Measurements from ENCODE around the gene CTNND2. TPM values are rescaled to one million over a fixed set of nuclear protein-coding genes. Genes with fewer than 3 reads are reported as not detected.

The CTNND2 gene
- total and polyA plus RNA-seq, 4 donors: 0.30 to 2.2 (median 0.71) TPM

DNA sequence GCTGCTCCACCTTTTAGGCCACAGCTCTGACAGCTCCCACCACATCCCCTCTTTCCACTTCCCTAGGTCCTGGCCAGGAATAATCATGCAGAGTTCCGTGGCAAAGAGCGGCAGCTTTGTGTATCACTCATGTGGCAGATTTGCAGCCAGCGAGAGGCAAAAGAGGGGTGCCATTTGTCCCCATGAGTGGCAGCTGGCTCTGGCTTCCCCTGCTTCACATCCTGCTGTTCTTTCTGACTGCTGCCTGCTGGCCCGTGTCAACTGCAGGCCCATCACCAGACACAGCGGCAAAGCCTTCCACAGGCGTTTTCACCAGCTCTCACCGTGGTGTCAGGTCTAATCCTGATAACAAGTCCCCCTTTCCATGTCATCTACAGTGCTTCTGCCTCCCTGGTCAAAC, 712.6 kb downstream of the CTNND2 start:
- TF ChIP-seq, protein P1, sequence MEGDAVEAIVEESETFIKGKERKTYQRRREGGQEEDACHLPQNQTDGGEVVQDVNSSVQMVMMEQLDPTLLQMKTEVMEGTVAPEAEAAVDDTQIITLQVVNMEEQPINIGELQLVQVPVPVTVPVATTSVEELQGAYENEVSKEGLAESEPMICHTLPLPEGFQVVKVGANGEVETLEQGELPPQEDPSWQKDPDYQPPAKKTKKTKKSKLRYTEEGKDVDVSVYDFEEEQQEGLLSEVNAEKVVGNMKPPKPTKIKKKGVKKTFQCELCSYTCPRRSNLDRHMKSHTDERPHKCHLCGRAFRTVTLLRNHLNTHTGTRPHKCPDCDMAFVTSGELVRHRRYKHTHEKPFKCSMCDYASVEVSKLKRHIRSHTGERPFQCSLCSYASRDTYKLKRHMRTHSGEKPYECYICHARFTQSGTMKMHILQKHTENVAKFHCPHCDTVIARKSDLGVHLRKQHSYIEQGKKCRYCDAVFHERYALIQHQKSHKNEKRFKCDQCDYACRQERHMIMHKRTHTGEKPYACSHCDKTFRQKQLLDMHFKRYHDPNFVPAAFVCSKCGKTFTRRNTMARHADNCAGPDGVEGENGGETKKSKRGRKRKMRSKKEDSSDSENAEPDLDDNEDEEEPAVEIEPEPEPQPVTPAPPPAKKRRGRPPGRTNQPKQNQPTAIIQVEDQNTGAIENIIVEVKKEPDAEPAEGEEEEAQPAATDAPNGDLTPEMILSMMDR (IDR thresholded peaks at IDR 0.05; ENCODE audit: control extremely low read depth, extremely low read depth): no peak
- H3K9me3 ChIP-seq (ENCODE audit: control insufficient read depth in 4 of 4, insufficient read depth in 3 of 4, low read length in 3 of 4): peaks cover 0 to 3% (median 0%) of the 10 kb centered on the region in 4 donors
- H3K27me3 ChIP-seq (ENCODE audit: control insufficient read depth in 3 of 3, insufficient read depth in 3 of 3, low read length in 2 of 3): no peaks in the 10 kb centered on the region
- no peaks in the 10 kb centered on the region for H3K36me3 ChIP-seq (ENCODE audit: control insufficient read depth in 4 of 4, insufficient read depth in 4 of 4, low read length in 4 of 4)
- WGBS, 2 donors: 82 to 85% methylated on average over 7 of the region's 7 CpGs
- H3K4me1 ChIP-seq (ENCODE audit: control insufficient read depth in 5 of 5, insufficient read depth in 5 of 5, low read length in 5 of 5): no peaks in the 10 kb centered on the region
- ATAC-seq (ENCODE audit: insufficient read depth, low FRiP score) (no peak), DNase-seq (no peak)
- no peak overlapping the region for H3K4me3 ChIP-seq
- no peak overlapping the region for H3K9ac ChIP-seq (ENCODE audit: insufficient read depth in 1 of 2, low read length in 2 of 2)
- no peak overlapping the region for H3K27ac ChIP-seq (ENCODE audit: low read depth in 1 of 2, low read length in 1 of 2)

- DNase-seq: peak in 2 of 3 donors; percentile 50 to 54
- H3K27ac ChIP-seq (ENCODE audit: low read depth in 1 of 2, low read length in 1 of 2): no peak overlapping the region
- peaks cover 0 to 4% (median 0%) of the 10 kb centered on the region in 4 donors for H3K9me3 ChIP-seq (ENCODE audit: control insufficient read depth in 4 of 4, insufficient read depth in 3 of 4, low read length in 3 of 4)
- no peak overlapping the region for H3K4me3 ChIP-seq
- no peaks in the 10 kb centered on the region for H3K4me1 ChIP-seq (ENCODE audit: control insufficient read depth in 5 of 5, insufficient read depth in 5 of 5, low read length in 5 of 5)
- peaks cover 0 to 2% (median 0%) of the 10 kb centered on the region in 4 donors for H3K36me3 ChIP-seq (ENCODE audit: control insufficient read depth in 4 of 4, insufficient read depth in 4 of 4, low read length in 4 of 4)
- TF ChIP-seq, protein P1 (IDR thresholded peaks at IDR 0.05; ENCODE audit: control extremely low read depth, extremely low read depth): no peak
- WGBS, 2 donors: 57% methylated on average over 3 of the region's 3 CpGs
- peak; percentile 37 for ATAC-seq (ENCODE audit: insufficient read depth, low FRiP score)
- H3K9ac ChIP-seq (ENCODE audit: insufficient read depth in 1 of 2, low read length in 2 of 2): no peak overlapping the region
- H3K27me3 ChIP-seq (ENCODE audit: control insufficient read depth in 3 of 3, insufficient read depth in 3 of 3, low read length in 2 of 3): no peaks in the 10 kb centered on the region
Measured at GRCh38 chr5:11182441-11183080, 721.7 kb downstream of the CTNND2 start.

DNA sequence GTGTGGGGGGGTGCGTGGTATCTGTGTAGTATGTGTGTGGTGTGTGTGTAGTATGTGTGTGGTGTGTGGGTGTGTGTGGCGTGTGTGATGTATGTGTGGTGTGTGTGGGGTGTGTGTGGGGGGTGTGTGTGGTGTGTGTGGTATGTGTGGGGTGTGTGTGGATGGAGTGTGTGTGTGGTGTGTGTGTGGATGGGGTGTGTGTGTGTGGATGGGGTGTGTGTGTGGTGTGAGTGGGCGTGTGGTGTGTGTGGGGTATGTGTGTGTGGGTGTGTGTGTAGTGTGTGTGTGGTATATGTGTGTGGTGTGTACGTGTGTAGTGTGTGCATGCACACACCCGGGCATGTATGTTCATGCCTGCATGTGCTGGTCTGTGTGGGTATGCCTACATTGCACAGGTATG, 722.3 kb downstream of the CTNND2 start:
- DNase-seq (no peak), ATAC-seq (ENCODE audit: insufficient read depth, low FRiP score) (peak; percentile 43)
- Histone ChIP-seq H3K4me3 (no peak overlapping the region), H3K9ac (ENCODE audit: insufficient read depth in 1 of 2, low read length in 2 of 2) (no peak overlapping the region), H3K27ac (ENCODE audit: low read depth in 1 of 2, low read length in 1 of 2) (no peak overlapping the region), H3K27me3 (ENCODE audit: control insufficient read depth in 3 of 3, insufficient read depth in 3 of 3, low read length in 2 of 3) (no peaks in the 10 kb centered on the region), H3K4me1 (ENCODE audit: control insufficient read depth in 5 of 5, insufficient read depth in 5 of 5, low read length in 5 of 5) (no peaks in the 10 kb centered on the region), H3K9me3 (ENCODE audit: control insufficient read depth in 4 of 4, insufficient read depth in 3 of 4, low read length in 3 of 4) (peaks cover 0 to 4% (median 0%) of the 10 kb centered on the region in 4 donors), H3K36me3 (ENCODE audit: control insufficient read depth in 4 of 4, insufficient read depth in 4 of 4, low read length in 4 of 4) (peaks cover 0 to 2% (median 0%) of the 10 kb centered on the region in 4 donors)
- TF ChIP-seq, protein P1 (IDR thresholded peaks at IDR 0.05; ENCODE audit: control extremely low read depth, extremely low read depth): no peak
- WGBS, 2 donors: 87 to 95% methylated on average over 5 of the region's 5 CpGs
